Gastrocnemius medialis (tissue), 4 donors: Measurements from ENCODE around the gene ZDBF2.

Experiments used
- POLR2A ChIP-seq, 2 donors: fragments of 450-650 bp; IDR thresholded peaks; one replicate each; pipeline ENCODE4 v1.6.1; 2017; ENCODE audit warnings: antibody characterized with exemption in 2 of 2, mild to moderate bottlenecking in 2 of 2, moderate library complexity in 2 of 2
- TF ChIP-seq, protein P1 (sequence below), 5 experiments: fragments of 450-650 bp in 3 of 5; fragments of 200-600 bp in 2 of 5; sonication (generic) in 2 of 5; IDR thresholded peaks in 4 of 5; conservative IDR thresholded peaks in 1 of 5; 1 replicate in 4 of 5; 2 replicates in 1 of 5; pipeline ENCODE4 v1.5.1; 2016 to 2019; ENCODE audit warnings: antibody characterized with exemption in 5 of 5, mild to moderate bottlenecking in 3 of 5, moderate library complexity in 3 of 5

GRCh38 chr2:206352571-206352970 is 78.1 kb downstream of the ZDBF2 start:
- TF ChIP-seq POLR2A (IDR thresholded peaks at IDR 0.05) = no peak
- TF ChIP-seq, protein P1, sequence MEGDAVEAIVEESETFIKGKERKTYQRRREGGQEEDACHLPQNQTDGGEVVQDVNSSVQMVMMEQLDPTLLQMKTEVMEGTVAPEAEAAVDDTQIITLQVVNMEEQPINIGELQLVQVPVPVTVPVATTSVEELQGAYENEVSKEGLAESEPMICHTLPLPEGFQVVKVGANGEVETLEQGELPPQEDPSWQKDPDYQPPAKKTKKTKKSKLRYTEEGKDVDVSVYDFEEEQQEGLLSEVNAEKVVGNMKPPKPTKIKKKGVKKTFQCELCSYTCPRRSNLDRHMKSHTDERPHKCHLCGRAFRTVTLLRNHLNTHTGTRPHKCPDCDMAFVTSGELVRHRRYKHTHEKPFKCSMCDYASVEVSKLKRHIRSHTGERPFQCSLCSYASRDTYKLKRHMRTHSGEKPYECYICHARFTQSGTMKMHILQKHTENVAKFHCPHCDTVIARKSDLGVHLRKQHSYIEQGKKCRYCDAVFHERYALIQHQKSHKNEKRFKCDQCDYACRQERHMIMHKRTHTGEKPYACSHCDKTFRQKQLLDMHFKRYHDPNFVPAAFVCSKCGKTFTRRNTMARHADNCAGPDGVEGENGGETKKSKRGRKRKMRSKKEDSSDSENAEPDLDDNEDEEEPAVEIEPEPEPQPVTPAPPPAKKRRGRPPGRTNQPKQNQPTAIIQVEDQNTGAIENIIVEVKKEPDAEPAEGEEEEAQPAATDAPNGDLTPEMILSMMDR (IDR thresholded peaks at IDR 0.05 in 4 of 5, conservative IDR thresholded peaks at IDR 0.05 in 1 of 5) = no peak
